Astrocyte (in vitro differentiated cells and primary cell): ENCODE data around the gene STK26. TPM values are rescaled to one million over a fixed set of nuclear protein-coding genes. Genes with fewer than 3 reads are reported as not detected.
A peak's percentile ranks its signal among the peaks of the same experiment; 100 is the strongest.

Source experiments
- DNase-seq: peaks from one replicate; pipeline ENCODE4 v3.0.0-alpha.2; 2010; ENCODE audit warnings: low read depth
- FAIRE-seq: peaks from 2 replicates; lab custom pipeline; 2011; peaks lifted over from hg19 to GRCh38; lab: Jason Lieb, UNC
- H2AFZ ChIP-seq: 2 replicates; pipeline ENCODE4 v1.6.0; 2012; ENCODE audit warnings: low read depth, low read length, inconsistent platforms
- H3K27ac ChIP-seq: 2 replicates; pipeline ENCODE4 v1.5.1; 2011; ENCODE audit warnings: low read depth, low read length, inconsistent platforms
- H3K27me3 ChIP-seq: 2 replicates; pipeline ENCODE4 v1.6.0; 2011; ENCODE audit warnings: low read length, inconsistent platforms; ENCODE audit not compliant: insufficient read depth
- H3K36me3 ChIP-seq: 2 replicates; pipeline ENCODE4 v1.5.1; 2011; ENCODE audit warnings: low read length, inconsistent platforms; ENCODE audit not compliant: insufficient read depth
- H3K4me1 ChIP-seq: 2 replicates; pipeline ENCODE4 v1.5.1; 2011; ENCODE audit warnings: low read length, inconsistent platforms; ENCODE audit not compliant: insufficient read depth
- H3K4me2 ChIP-seq: 2 replicates; pipeline ENCODE4 v1.6.0; 2012; ENCODE audit warnings: low read length, inconsistent platforms
- H3K4me3 ChIP-seq: 2 replicates; pipeline ENCODE4 v1.5.1; 2011; ENCODE audit warnings: low read depth, mild to moderate bottlenecking, low read length, inconsistent platforms; ENCODE audit not compliant: insufficient read depth
- H3K79me2 ChIP-seq: 2 replicates; pipeline ENCODE4 v1.6.0; 2012; ENCODE audit warnings: mild to moderate bottlenecking, low read length, inconsistent platforms; ENCODE audit not compliant: insufficient read depth
- H3K9ac ChIP-seq: 2 replicates; pipeline ENCODE4 v1.6.0; 2012; ENCODE audit warnings: mild to moderate bottlenecking, low read length, inconsistent platforms
- H3K9me3 ChIP-seq: 2 replicates; pipeline ENCODE4 v1.5.1; 2012; ENCODE audit warnings: low read depth, mild to moderate bottlenecking, low read length, inconsistent platforms; ENCODE audit not compliant: insufficient read depth
- H4K20me1 ChIP-seq: 2 replicates; pipeline ENCODE4 v1.6.0; 2012; ENCODE audit warnings: low read length, inconsistent platforms; ENCODE audit not compliant: insufficient read depth
- H3K27ac Mint-ChIP-seq: one replicate; pipeline ENCODE4 v1.8.0; 2021; ENCODE audit warnings: mild to moderate bottlenecking, mixed read lengths; ENCODE audit not compliant: unreplicated experiment
- H3K27me3 Mint-ChIP-seq: one replicate; pipeline ENCODE4 v1.8.0; 2021; ENCODE audit warnings: low read depth, mixed read lengths; ENCODE audit not compliant: unreplicated experiment
- H3K36me3 Mint-ChIP-seq: one replicate; pipeline ENCODE4 v1.8.0; 2021; ENCODE audit warnings: low read depth, mixed read lengths; ENCODE audit not compliant: unreplicated experiment
- H3K4me1 Mint-ChIP-seq: one replicate; pipeline ENCODE4 v1.8.0; 2021; ENCODE audit warnings: low read depth, mixed read lengths; ENCODE audit not compliant: unreplicated experiment
- H3K4me3 Mint-ChIP-seq: one replicate; pipeline ENCODE4 v1.8.0; 2021; ENCODE audit warnings: mild to moderate bottlenecking, moderate library complexity, mixed read lengths; ENCODE audit not compliant: unreplicated experiment
- H3K9me3 Mint-ChIP-seq: one replicate; pipeline ENCODE4 v1.8.0; 2021; ENCODE audit warnings: mild to moderate bottlenecking, mixed read lengths; ENCODE audit not compliant: unreplicated experiment
- CTCF ChIP-seq: IDR thresholded peaks from 2 replicates; pipeline ENCODE4 v1.5.1; 2011; ENCODE audit warnings: low read depth, mild to moderate bottlenecking, inconsistent platforms, low read length, moderate library complexity; ENCODE audit not compliant: insufficient read depth
- EZH2 ChIP-seq: IDR thresholded peaks from 2 replicates; pipeline ENCODE4 v1.6.1; 2012; ENCODE audit warnings: mild to moderate bottlenecking, low read length, inconsistent platforms; ENCODE audit not compliant: insufficient read depth
- total RNA-seq: library from RNA; stranded (reverse); gene quantifications from 2 replicates; pipeline ENCODE4 v1.2.1, GENCODE V29; 2021

Gene STK26
- total RNA-seq, 1 donor from 2014 or later = 69.4 TPM

- H3K27ac Mint-ChIP-seq = no peak overlapping the region
- H3K4me3 Mint-ChIP-seq = no peak overlapping the region
- no peaks in the 10 kb centered on the region for H3K27me3 Mint-ChIP-seq
- H2AFZ ChIP-seq = no peak overlapping the region
- no peaks in the 10 kb centered on the region for H3K36me3 Mint-ChIP-seq
- H3K4me2 ChIP-seq = no peak overlapping the region
- H3K9me3 Mint-ChIP-seq = no peaks in the 10 kb centered on the region
- no peak overlapping the region for H3K27ac ChIP-seq
- TF ChIP-seq EZH2 (no peak), CTCF (no peak)
- H3K9me3 ChIP-seq = no peaks in the 10 kb centered on the region
- no peaks in the 10 kb centered on the region for H3K36me3 ChIP-seq
- no peak for DNase-seq
- no peak overlapping the region for H3K4me3 ChIP-seq
- peaks cover 3% of the 10 kb centered on the region for H3K4me1 Mint-ChIP-seq
- no peaks in the 10 kb centered on the region for H3K79me2 ChIP-seq
- H4K20me1 ChIP-seq = no peaks in the 10 kb centered on the region
- no peaks in the 10 kb centered on the region for H3K4me1 ChIP-seq
- H3K27me3 ChIP-seq = no peaks in the 10 kb centered on the region
- no peak overlapping the region for H3K9ac ChIP-seq
- no peak for FAIRE-seq
Measured at GRCh38 chrX:132063862-132064261, 40.8 kb downstream of the STK26 start.

- H3K9ac ChIP-seq = no peak overlapping the region
- no peak overlapping the region for H2AFZ ChIP-seq
- Mint-ChIP-seq H3K36me3 (no peaks in the 10 kb centered on the region), H3K4me1 (no peaks in the 10 kb centered on the region), H3K9me3 (no peaks in the 10 kb centered on the region), H3K4me3 (no peak overlapping the region), H3K27me3 (no peaks in the 10 kb centered on the region), H3K27ac (no peak overlapping the region)
- H3K27me3 ChIP-seq = no peaks in the 10 kb centered on the region
- H3K79me2 ChIP-seq = no peaks in the 10 kb centered on the region
- H4K20me1 ChIP-seq = no peaks in the 10 kb centered on the region
- H3K36me3 ChIP-seq = no peaks in the 10 kb centered on the region
- DNase-seq (no peak), FAIRE-seq (peak; percentile 94)
- no peaks in the 10 kb centered on the region for H3K4me1 ChIP-seq
- no peak overlapping the region for H3K27ac ChIP-seq
- H3K9me3 ChIP-seq = no peaks in the 10 kb centered on the region
- TF ChIP-seq CTCF (no peak), EZH2 (no peak)
- H3K4me3 ChIP-seq = no peak overlapping the region
- H3K4me2 ChIP-seq = no peak overlapping the region
Measured at GRCh38 chrX:132068405-132068804, 45.3 kb downstream of the STK26 start.

GRCh38 chrX:132071254-132071653 is 48.2 kb downstream of the STK26 start:
- no peaks in the 10 kb centered on the region for H3K27me3 ChIP-seq
- Mint-ChIP-seq H3K36me3 (no peaks in the 10 kb centered on the region), H3K4me3 (no peak overlapping the region), H3K27me3 (no peaks in the 10 kb centered on the region), H3K9me3 (no peaks in the 10 kb centered on the region), H3K27ac (no peak overlapping the region), H3K4me1 (no peaks in the 10 kb centered on the region)
- H2AFZ ChIP-seq = no peak overlapping the region
- DNase-seq = no peak
- H3K4me1 ChIP-seq = no peaks in the 10 kb centered on the region
- FAIRE-seq = peak; percentile 94
- TF ChIP-seq CTCF = no peak
- no peak for TF ChIP-seq EZH2
- H3K9ac ChIP-seq = no peak overlapping the region
- no peaks in the 10 kb centered on the region for H4K20me1 ChIP-seq
- H3K4me3 ChIP-seq = no peak overlapping the region
- no peak overlapping the region for H3K27ac ChIP-seq
- H3K79me2 ChIP-seq = no peaks in the 10 kb centered on the region
- H3K36me3 ChIP-seq = no peaks in the 10 kb centered on the region
- no peak overlapping the region for H3K4me2 ChIP-seq
- H3K9me3 ChIP-seq = no peaks in the 10 kb centered on the region
